Fibroblast of villous mesenchyme (primary cell): ENCODE measurements around the gene NRBP1. TPM values are rescaled to one million over a fixed set of nuclear protein-coding genes. Genes with fewer than 3 reads are reported as not detected.
"Not testable (repeated sequence)": the region's sequence is repeated elsewhere in the genome, so short reads cannot be mapped to it uniquely, and the experiment has no call there.

Source experiments
- DNase-seq: peaks from one replicate; pipeline ENCODE4 v3.0.0-alpha.2; 2010; ENCODE audit warnings: low read depth
- H3K4me3 ChIP-seq: 2 replicates; pipeline ENCODE4 v1.5.1; 2011; ENCODE audit warnings: low read depth, mild to moderate bottlenecking, low read length
- CTCF ChIP-seq: IDR thresholded peaks from 2 replicates; pipeline ENCODE4 v1.5.1; 2012; ENCODE audit warnings: low read depth, mild to moderate bottlenecking, low read length; ENCODE audit not compliant: insufficient read depth
- total RNA-seq: library from RNA; depleted of rRNA; stranded (reverse); fragments of >200 nt; gene quantifications from 2 replicates; pipeline ENCODE4 v1.2.3, GENCODE V29; 2012

NRBP1 gene
- total RNA-seq, 1 donor, result 125 TPM

- no peak for TF ChIP-seq CTCF
- no peak overlapping the region for H3K4me3 ChIP-seq
- DNase-seq, result no peak
Measured at GRCh38 chr2:27422958-27423357, 5.5 kb upstream of the NRBP1 start.

GRCh38 chr2:27425039-27425438, 3.4 kb upstream of the NRBP1 start:
- H3K4me3 ChIP-seq, DNase-seq: not testable (repeated sequence)

- H3K4me3 ChIP-seq, result peak overlapping the region; percentile 96
- TF ChIP-seq CTCF, result no peak
- DNase-seq, result no peak
Measured at GRCh38 chr2:27427863-27428212, 593 bp upstream of the NRBP1 start.

- peak; percentile 87 for DNase-seq
- H3K4me3 ChIP-seq, result peak overlapping the region; percentile 96
- no peak for TF ChIP-seq CTCF
Measured at GRCh38 chr2:27428978-27429541, 629 bp downstream of the NRBP1 start.

GRCh38 chr2:27431395-27431794, 3.0 kb downstream of the NRBP1 start:
- TF ChIP-seq CTCF, result no peak
- peak; percentile 32 for DNase-seq
- no peak overlapping the region for H3K4me3 ChIP-seq

GRCh38 chr2:27435628-27436027, 7.2 kb downstream of the NRBP1 start:
- TF ChIP-seq CTCF, result no peak
- H3K4me3 ChIP-seq, result no peak overlapping the region
- DNase-seq, result no peak

- no peak overlapping the region for H3K4me3 ChIP-seq
- no peak for TF ChIP-seq CTCF
Measured at GRCh38 chr2:27441226-27441926, 12.9 kb downstream of the NRBP1 start.

More at GRCh38 chr2:27441226-27441926, 12.9 kb downstream of the NRBP1 start:
- no peak for DNase-seq
